Parathyroid adenoma (tissue), 2 donors: ENCODE measurements around the gene NPR2.

Source experiments
- H2AFZ ChIP-seq: fragments of 300-600 bp; sonication (generic); one replicate; pipeline ENCODE4 v1.7.0; 2017; ENCODE audit warnings: antibody characterized with exemption, mild to moderate bottlenecking
- H3K27ac ChIP-seq: fragments of 300-600 bp; sonication (generic); one replicate; pipeline ENCODE4 v1.7.0; 2017
- H3K27me3 ChIP-seq: fragments of 300-600 bp; sonication (generic); one replicate; pipeline ENCODE4 v1.7.0; 2017; ENCODE audit warnings: low read length; ENCODE audit not compliant: control insufficient read depth, insufficient read depth
- H3K36me3 ChIP-seq: fragments of 300-600 bp; sonication (generic); one replicate; pipeline ENCODE4 v1.7.0; 2017; ENCODE audit warnings: low read length; ENCODE audit not compliant: control insufficient read depth, insufficient read depth
- H3K4me1 ChIP-seq: fragments of 300-600 bp; sonication (generic); one replicate; pipeline ENCODE4 v1.7.0; 2017; ENCODE audit warnings: control low read depth
- H3K4me2 ChIP-seq: fragments of 300-600 bp; sonication (generic); one replicate; pipeline ENCODE4 v1.7.0; 2017; ENCODE audit warnings: low read length
- H3K4me3 ChIP-seq: fragments of 300-600 bp; sonication (generic); one replicate; pipeline ENCODE4 v1.7.0; 2017; ENCODE audit warnings: low read depth, low read length
- H3K79me2 ChIP-seq: fragments of 300-600 bp; sonication (generic); one replicate; pipeline ENCODE4 v1.7.0; 2017; ENCODE audit warnings: control low read depth
- H3K9ac ChIP-seq: fragments of 300-600 bp; sonication (generic); one replicate; pipeline ENCODE4 v1.7.0; 2017; ENCODE audit warnings: mild to moderate bottlenecking
- H3K9me3 ChIP-seq: fragments of 300-600 bp; sonication (generic); one replicate; pipeline ENCODE4 v1.7.0; 2017; ENCODE audit warnings: low read length; ENCODE audit not compliant: control insufficient read depth
- CTCF ChIP-seq: fragments of 300-600 bp; sonication (generic); IDR thresholded peaks from one replicate; pipeline ENCODE4 v1.7.0; 2017; ENCODE audit warnings: antibody characterized with exemption, mild to moderate bottlenecking
- donor health status: primary hyperparathyroidism.

The NPR2 gene

GRCh38 chr9:35847792-35848572, 56.6 kb downstream of the NPR2 start:
- no peak for TF ChIP-seq CTCF
- Histone ChIP-seq H3K27me3 (no peaks in the 10 kb centered on the region), H3K9ac (no peak overlapping the region), H3K36me3 (no peaks in the 10 kb centered on the region), H3K4me2 (no peak overlapping the region), H3K4me3 (no peak overlapping the region), H3K9me3 (no peaks in the 10 kb centered on the region), H3K79me2 (no peaks in the 10 kb centered on the region), H3K4me1 (no peaks in the 10 kb centered on the region), H2AFZ (no peak overlapping the region), H3K27ac (no peak overlapping the region)

- Histone ChIP-seq H3K27me3 (no peaks in the 10 kb centered on the region), H3K9me3 (no peaks in the 10 kb centered on the region), H3K36me3 (no peaks in the 10 kb centered on the region), H2AFZ (no peak overlapping the region), H3K4me1 (no peaks in the 10 kb centered on the region), H3K4me3 (no peak overlapping the region), H3K9ac (no peak overlapping the region), H3K79me2 (no peaks in the 10 kb centered on the region), H3K27ac (no peak overlapping the region), H3K4me2 (no peak overlapping the region)
- no peak for TF ChIP-seq CTCF
Observed at GRCh38 chr9:35852267-35852815, 61.0 kb downstream of the NPR2 start.

- H3K79me2 ChIP-seq, result no peaks in the 10 kb centered on the region
- H3K36me3 ChIP-seq, result no peaks in the 10 kb centered on the region
- H3K27me3 ChIP-seq, result no peaks in the 10 kb centered on the region
- H2AFZ ChIP-seq, result no peak overlapping the region
- no peaks in the 10 kb centered on the region for H3K4me1 ChIP-seq
- no peak overlapping the region for H3K27ac ChIP-seq
- H3K4me3 ChIP-seq, result no peak overlapping the region
- H3K9ac ChIP-seq, result no peak overlapping the region
- H3K9me3 ChIP-seq, result no peaks in the 10 kb centered on the region
- no peak for TF ChIP-seq CTCF
- H3K4me2 ChIP-seq, result no peak overlapping the region
Observed at GRCh38 chr9:35852876-35853865, 61.8 kb downstream of the NPR2 start.

GRCh38 chr9:35854091-35854762, 62.8 kb downstream of the NPR2 start:
- Histone ChIP-seq H2AFZ (no peak overlapping the region), H3K79me2 (no peaks in the 10 kb centered on the region), H3K9ac (no peak overlapping the region), H3K4me2 (no peak overlapping the region), H3K4me1 (peaks cover 4% of the 10 kb centered on the region), H3K9me3 (no peaks in the 10 kb centered on the region), H3K27ac (no peak overlapping the region), H3K36me3 (no peaks in the 10 kb centered on the region), H3K4me3 (no peak overlapping the region), H3K27me3 (no peaks in the 10 kb centered on the region)
- no peak for TF ChIP-seq CTCF
